Astrocyte (in vitro differentiated cells and primary cell): ENCODE measurements around the gene TUBA1C.

Experiments
- EZH2 ChIP-seq: IDR thresholded peaks from 2 replicates; pipeline ENCODE4 v1.6.1; 2012; ENCODE audit warnings: mild to moderate bottlenecking, low read length, inconsistent platforms; ENCODE audit not compliant: insufficient read depth
- TF ChIP-seq, protein P1 (sequence below): IDR thresholded peaks from 2 replicates; pipeline ENCODE4 v1.5.1; 2011; ENCODE audit warnings: low read depth, mild to moderate bottlenecking, inconsistent platforms, low read length, moderate library complexity; ENCODE audit not compliant: insufficient read depth

DNA sequence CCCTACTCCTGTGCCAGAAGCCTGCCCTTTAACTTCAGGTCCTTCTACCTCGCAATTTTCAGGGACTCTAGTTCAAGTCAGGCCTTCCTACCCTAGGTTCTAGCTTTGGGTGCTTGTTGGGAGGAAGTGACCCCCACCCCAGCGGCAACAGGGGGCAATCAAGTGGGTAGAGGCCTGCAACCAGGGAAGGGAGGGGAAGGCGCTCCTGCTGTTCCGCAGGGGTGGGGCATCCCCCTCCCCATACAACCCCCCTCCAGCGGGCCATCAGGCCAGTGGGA is 29.9 kb downstream of the TUBA1C start:
- TF ChIP-seq, protein P1, sequence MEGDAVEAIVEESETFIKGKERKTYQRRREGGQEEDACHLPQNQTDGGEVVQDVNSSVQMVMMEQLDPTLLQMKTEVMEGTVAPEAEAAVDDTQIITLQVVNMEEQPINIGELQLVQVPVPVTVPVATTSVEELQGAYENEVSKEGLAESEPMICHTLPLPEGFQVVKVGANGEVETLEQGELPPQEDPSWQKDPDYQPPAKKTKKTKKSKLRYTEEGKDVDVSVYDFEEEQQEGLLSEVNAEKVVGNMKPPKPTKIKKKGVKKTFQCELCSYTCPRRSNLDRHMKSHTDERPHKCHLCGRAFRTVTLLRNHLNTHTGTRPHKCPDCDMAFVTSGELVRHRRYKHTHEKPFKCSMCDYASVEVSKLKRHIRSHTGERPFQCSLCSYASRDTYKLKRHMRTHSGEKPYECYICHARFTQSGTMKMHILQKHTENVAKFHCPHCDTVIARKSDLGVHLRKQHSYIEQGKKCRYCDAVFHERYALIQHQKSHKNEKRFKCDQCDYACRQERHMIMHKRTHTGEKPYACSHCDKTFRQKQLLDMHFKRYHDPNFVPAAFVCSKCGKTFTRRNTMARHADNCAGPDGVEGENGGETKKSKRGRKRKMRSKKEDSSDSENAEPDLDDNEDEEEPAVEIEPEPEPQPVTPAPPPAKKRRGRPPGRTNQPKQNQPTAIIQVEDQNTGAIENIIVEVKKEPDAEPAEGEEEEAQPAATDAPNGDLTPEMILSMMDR, result no peak
- no peak for TF ChIP-seq EZH2
